Left ventricle myocardium superior (tissue), 1 donor: ENCODE data around the gene MLXIP. TPM values are rescaled to one million over a fixed set of nuclear protein-coding genes. Genes with fewer than 3 reads are reported as not detected.

Experiments
- ATAC-seq: fragments of 200-7000 bp; cut with Tn5 transposase; one replicate; pipeline ENCODE4 v1.9.1; 2020; ENCODE audit warnings: mild to moderate bottlenecking, moderate library complexity
- DNase-seq: peaks from one replicate; pipeline ENCODE4 v3.0.0-alpha.2; 2020
- intact Hi-C: fragments of 100-400 bp; cut with micrococcal nuclease; formaldehyde crosslinking; loops from one replicate; pipeline ENCODE4 v1.11.0; 2022
- total RNA-seq: library from RNA; stranded (reverse); fragmentation: NEBNext Ultra II Directional; extraction: Animal tissue kit (Norgen Biotek cat#: 25700); gene quantifications from one replicate; pipeline ENCODE4 v1.2.1, GENCODE V29; 2021
- donor health status: DM: no; HTN: yes; CAD: no; lungs with severe emphysema.

Gene MLXIP
- total RNA-seq, 1 donor from 2014 or later, result 30.2 TPM

GRCh38 chr12:122194804-122195203 is 116.2 kb downstream of the MLXIP start:
- intact Hi-C loops, result no loop called here
- ATAC-seq, result no peak
- no peak for DNase-seq

GRCh38 chr12:122195405-122195804 is 116.8 kb downstream of the MLXIP start:
- DNase-seq (no peak), ATAC-seq (no peak)
- intact Hi-C loops, result no loop called here

Other genes with a start within 250 kb of the MLXIP start
- gene HPD, start 219.9 kb upstream of the MLXIP start, total RNA-seq, result 2.2 TPM
- 30.3 TPM for gene PSMD9, start 190.0 kb upstream of the MLXIP start, total RNA-seq
- 0.92 TPM for gene CFAP251, start 160.2 kb upstream of the MLXIP start, total RNA-seq
- 17.5 TPM for gene BCL7A, start 56.9 kb upstream of the MLXIP start, total RNA-seq
- not detected for gene IL31, start 95.5 kb downstream of the MLXIP start, total RNA-seq
- gene LRRC43, start 104.4 kb downstream of the MLXIP start, total RNA-seq, result 1.4 TPM
- not detected for gene B3GNT4, start 125.0 kb downstream of the MLXIP start, total RNA-seq
- 30.4 TPM for gene DIABLO, start 147.3 kb downstream of the MLXIP start, total RNA-seq
- gene VPS33A, start 187.7 kb downstream of the MLXIP start, total RNA-seq, result 10.9 TPM